Esophagus (tissue), 2 donors: ENCODE results near the gene KCNIP3. TPM values are rescaled to one million over a fixed set of nuclear protein-coding genes. Genes with fewer than 3 reads are reported as not detected.
"Not testable (repeated sequence)": the region's sequence is repeated elsewhere in the genome, so short reads cannot be mapped to it uniquely, and the experiment has no call there.

Experiments used
- H3K27ac ChIP-seq, 2 donors: one replicate each; pipeline ENCODE4 v1.5.1; 2013; ENCODE audit warnings: low read depth in 2 of 2, mild to moderate bottlenecking in 2 of 2, inconsistent platforms in 1 of 2, low read length in 1 of 2, moderate library complexity in 1 of 2
- H3K27me3 ChIP-seq, 2 donors: one replicate each; pipeline ENCODE4 v1.6.1; 2013; ENCODE audit warnings: low read length in 2 of 2, control low read depth in 1 of 2, mild to moderate bottlenecking in 1 of 2; ENCODE audit not compliant: insufficient read depth in 2 of 2, control insufficient read depth in 1 of 2
- H3K36me3 ChIP-seq, 2 donors: one replicate each; pipeline ENCODE4 v1.6.1; 2013; ENCODE audit warnings: low read length in 1 of 2; ENCODE audit not compliant: control insufficient read depth in 2 of 2, insufficient read depth in 2 of 2
- H3K4me1 ChIP-seq, 2 donors: one replicate each; pipeline ENCODE4 v1.6.1; 2013; ENCODE audit warnings: low read length in 1 of 2; ENCODE audit not compliant: control insufficient read depth in 2 of 2, insufficient read depth in 2 of 2
- H3K4me3 ChIP-seq, 2 donors: one replicate each; pipeline ENCODE4 v1.5.1; 2013; ENCODE audit warnings: low read length in 2 of 2, mild to moderate bottlenecking in 2 of 2, low read depth in 1 of 2, moderate library complexity in 1 of 2
- H3K9me3 ChIP-seq, 2 donors: one replicate each; pipeline ENCODE4 v1.6.1; 2013; ENCODE audit warnings: mild to moderate bottlenecking in 2 of 2, low read depth in 1 of 2, low read length in 1 of 2, moderate library complexity in 1 of 2; ENCODE audit not compliant: control insufficient read depth in 2 of 2, insufficient read depth in 1 of 2
- WGBS, 2 donors: extraction: QIAGEN DNeasy Blood & Tissue Kit; methylation state at CpG; one replicate each; pipeline ENCODE4 v1.1.7; 2013; 5-methylcytosine and 5-hydroxymethylcytosine counted together
- polyA plus RNA-seq, 2 donors: library from polyadenylated mRNA; stranded (reverse); fragments of 200-250 nt; gene quantifications; one replicate each; pipeline ENCODE4 v1.2.3, GENCODE V29; 2013
- donor health status: healthy with polysubstance abuse.
- donor health status: Bipolar disorder and iron deficiency.

Gene KCNIP3
- polyA plus RNA-seq, 2 donors = 2.0 to 2.2 TPM

GRCh38 chr2:95434507-95435076 lies 137.4 kb downstream of the KCNIP3 start:
- not testable (repeated sequence) for H3K36me3 ChIP-seq, H3K4me3 ChIP-seq, H3K4me1 ChIP-seq, H3K9me3 ChIP-seq, H3K27ac ChIP-seq, H3K27me3 ChIP-seq
- WGBS, 2 donors = 30 to 31% methylated on average over 2 of the region's 3 CpGs

GRCh38 chr2:95435162-95435871 lies 138.2 kb downstream of the KCNIP3 start:
- H3K4me1 ChIP-seq, H3K4me3 ChIP-seq, H3K36me3 ChIP-seq, H3K27ac ChIP-seq, H3K9me3 ChIP-seq, H3K27me3 ChIP-seq: not testable (repeated sequence)
- no CpG with 5 or more reads among the region's 30 CpGs for WGBS, 2 donors

Other genes starting within 250 kb of the KCNIP3 start
- 10 to 100 TPM; 46.5 to 52.9 TPM for gene MRPS5, start 175.5 kb upstream of the KCNIP3 start, polyA plus RNA-seq
- gene ZNF514, start 137.5 kb upstream of the KCNIP3 start, polyA plus RNA-seq = 10 to 100 TPM in 1 of 2 donors, 1 to 10 TPM in 1; 4.4 to 11.6 TPM
- gene ZNF2, start 131.5 kb upstream of the KCNIP3 start, polyA plus RNA-seq = 1 to 10 TPM in 1 of 2 donors, under 1 TPM in 1; 0.90 to 1.2 TPM
- gene ZNF892, start 89.8 kb upstream of the KCNIP3 start, polyA plus RNA-seq = under 1 TPM; 0.20 to 0.35 TPM
- 10 to 100 TPM; 56.0 to 82.4 TPM for gene PROM2, start 22.9 kb upstream of the KCNIP3 start, polyA plus RNA-seq
- 10 to 100 TPM in 1 of 2 donors, 1 to 10 TPM in 1; 9.3 to 11.9 TPM for gene FAHD2A, start 105.4 kb downstream of the KCNIP3 start, polyA plus RNA-seq
- gene TRIM43B, start 187.4 kb downstream of the KCNIP3 start, polyA plus RNA-seq = under 1 TPM in 1 of 2 donors, not detected in 1; 0.01 TPM